ENCODE data around the gene EHMT1.

DNA sequence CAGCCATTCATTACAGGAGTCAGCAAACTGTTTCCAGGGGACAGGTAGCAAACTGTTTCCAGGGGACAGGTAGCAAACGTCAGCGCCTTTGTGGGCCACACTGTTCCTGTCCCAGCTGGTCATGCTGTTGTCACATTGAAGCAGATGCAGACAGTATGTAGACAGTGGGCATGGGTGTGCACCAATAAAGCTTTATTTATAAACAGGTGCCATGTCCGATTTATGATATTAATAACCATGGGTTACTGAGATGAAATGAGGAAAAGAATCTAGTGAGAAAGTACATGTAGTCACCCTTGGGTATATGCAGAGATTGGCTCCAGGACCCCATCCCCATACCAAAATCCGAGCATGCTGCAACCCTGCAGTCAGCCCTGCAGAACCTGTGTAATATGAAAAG is 122.5 kb downstream of the EHMT1 start:
- no peak for TF ChIP-seq POLR2A (IDR thresholded peaks at IDR 0.05)
- TF ChIP-seq, protein P1, sequence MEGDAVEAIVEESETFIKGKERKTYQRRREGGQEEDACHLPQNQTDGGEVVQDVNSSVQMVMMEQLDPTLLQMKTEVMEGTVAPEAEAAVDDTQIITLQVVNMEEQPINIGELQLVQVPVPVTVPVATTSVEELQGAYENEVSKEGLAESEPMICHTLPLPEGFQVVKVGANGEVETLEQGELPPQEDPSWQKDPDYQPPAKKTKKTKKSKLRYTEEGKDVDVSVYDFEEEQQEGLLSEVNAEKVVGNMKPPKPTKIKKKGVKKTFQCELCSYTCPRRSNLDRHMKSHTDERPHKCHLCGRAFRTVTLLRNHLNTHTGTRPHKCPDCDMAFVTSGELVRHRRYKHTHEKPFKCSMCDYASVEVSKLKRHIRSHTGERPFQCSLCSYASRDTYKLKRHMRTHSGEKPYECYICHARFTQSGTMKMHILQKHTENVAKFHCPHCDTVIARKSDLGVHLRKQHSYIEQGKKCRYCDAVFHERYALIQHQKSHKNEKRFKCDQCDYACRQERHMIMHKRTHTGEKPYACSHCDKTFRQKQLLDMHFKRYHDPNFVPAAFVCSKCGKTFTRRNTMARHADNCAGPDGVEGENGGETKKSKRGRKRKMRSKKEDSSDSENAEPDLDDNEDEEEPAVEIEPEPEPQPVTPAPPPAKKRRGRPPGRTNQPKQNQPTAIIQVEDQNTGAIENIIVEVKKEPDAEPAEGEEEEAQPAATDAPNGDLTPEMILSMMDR (IDR thresholded peaks at IDR 0.05) = no peak

Measured in right lobe of liver (tissue), 4 donors.